HCT116 (cell line): ENCODE data around the gene KLHL10. TPM values are rescaled to one million over a fixed set of nuclear protein-coding genes. Genes with fewer than 3 reads are reported as not detected.
A peak's percentile ranks its signal among the peaks of the same experiment; 100 is the strongest.

Experiments used
- ATAC-seq: fragments of 200-7000 bp; cut with Tn5 transposase; 2 replicates; pipeline ENCODE4 v1.9.1; 2020; ENCODE audit warnings: mild to moderate bottlenecking, moderate library complexity
- BruUV-seq: library from RNA; stranded (reverse); fragments of 400-500 nt; replicated peaks from 2 replicates; lab custom pipeline; 2021; lab: Mats Ljungman, UMichigan
- CTCF ChIA-PET: fragments of 300-600 bp; sonication (Branson Sonifier 250); formaldehyde crosslinking; loops from one replicate; lab custom pipeline; 2021; ENCODE audit warnings: antibody characterized with exemption; lab: Charles Lee
- POLR2A ChIA-PET: fragments of 300-600, 350-600 bp; sonication (Branson Sonifier 250); formaldehyde crosslinking; loops from one replicate; lab custom pipeline; 2021; ENCODE audit warnings: antibody characterized with exemption; lab: Charles Lee
- RAD21 ChIA-PET, 2 experiments: fragments of 300-600 bp; sonication (Branson Sonifier 250); formaldehyde crosslinking; loops; one replicate each; lab custom pipeline; 2023; ENCODE audit warnings: low total read pairs in 2 of 2; ENCODE audit not compliant: uncharacterized antibody in 2 of 2, unreplicated experiment in 2 of 2, low non-redundant PET in 1 of 2; lab: Charles Lee
- DNase-seq: peaks from one replicate; pipeline ENCODE4 v3.0.0-alpha.2; 2010; ENCODE audit warnings: low read depth, low spot score
- H2AFZ ChIP-seq: fragments of 200-600 bp; shearing (Covaris generic), sonication (generic); 2 replicates; pipeline ENCODE4 v1.6.1; 2017; ENCODE audit warnings: low read depth, mixed run types, mixed read lengths, antibody characterized with exemption, low read length; ENCODE audit not compliant: poor library complexity, severe bottlenecking
- H3K27ac ChIP-seq: 2 replicates; pipeline ENCODE4 v1.5.1; 2012; ENCODE audit warnings: low read depth, low read length
- H3K27me3 ChIP-seq: fragments of 200-600 bp; sonication (generic); 2 replicates; pipeline ENCODE4 v1.6.1; 2016; ENCODE audit warnings: mixed run types, low read length, mixed read lengths; ENCODE audit not compliant: insufficient read depth
- H3K36me3 ChIP-seq, 2 experiments: fragments of 200-500 bp in 1 of 2; fragments of 200-600 bp in 1 of 2; sonication (Bioruptor generic) in 1 of 2; sonication (generic) in 1 of 2; 2 replicates each; pipeline versions ENCODE4 v1.5.1 to v1.6.1; 2014 to 2016; ENCODE audit warnings: low read length in 2 of 2, inconsistent platforms in 1 of 2, mixed read lengths in 1 of 2, mixed run types in 1 of 2; ENCODE audit not compliant: insufficient read depth in 2 of 2, control insufficient read depth in 1 of 2
- H3K4me1 ChIP-seq, 2 experiments: fragments of 200-600 bp in 1 of 2; sonication (generic) in 1 of 2; 2 replicates each; pipeline versions ENCODE4 v1.5.1 to v1.6.1; 2012 to 2017; ENCODE audit warnings: low read length in 2 of 2, inconsistent platforms in 1 of 2, mild to moderate bottlenecking in 1 of 2, mixed read lengths in 1 of 2, mixed run types in 1 of 2, moderate library complexity in 1 of 2; ENCODE audit not compliant: insufficient read depth in 2 of 2, control insufficient read depth in 1 of 2
- H3K4me2 ChIP-seq: fragments of 200-600 bp; sonication (generic); 2 replicates; pipeline ENCODE4 v1.6.1; 2017; ENCODE audit warnings: mixed run types, low read length, mixed read lengths
- H3K4me3 ChIP-seq, 2 experiments: fragments of 200-600 bp in 1 of 2; sonication (generic) in 1 of 2; replicated peaks in 1 of 2; 2 replicates each; pipeline ENCODE4 v1.5.1; 2011 to 2016; ENCODE audit warnings: low read length in 2 of 2, control low read depth in 1 of 2, low read depth in 1 of 2, mild to moderate bottlenecking in 1 of 2, mixed read lengths in 1 of 2, mixed run types in 1 of 2
- H3K79me2 ChIP-seq: fragments of 200-600 bp; sonication (generic); 2 replicates; pipeline ENCODE4 v1.6.1; 2017; ENCODE audit warnings: mild to moderate bottlenecking, mixed run types, low read length, moderate library complexity, mixed read lengths; ENCODE audit not compliant: insufficient read depth
- H3K9ac ChIP-seq: fragments of 200-600 bp; sonication (generic); 2 replicates; pipeline ENCODE4 v1.6.1; 2016; ENCODE audit warnings: low read length, mixed read lengths
- H3K9me2 ChIP-seq: fragments of 200-600 bp; sonication (generic), shearing (Covaris generic); 2 replicates; pipeline ENCODE4 v1.6.1; 2017; ENCODE audit warnings: mixed run types, mild to moderate bottlenecking, moderate library complexity; ENCODE audit not compliant: insufficient read depth
- H3K9me3 ChIP-seq, 2 experiments: fragments of 200-500 bp in 1 of 2; fragments of 200-600 bp in 1 of 2; sonication (Bioruptor generic) in 1 of 2; sonication (generic) in 1 of 2; 2 replicates each; pipeline ENCODE4 v1.6.1; 2014 to 2017; ENCODE audit warnings: low read length in 2 of 2, mixed read lengths in 2 of 2, inconsistent platforms in 1 of 2, low read depth in 1 of 2, mild to moderate bottlenecking in 1 of 2, mixed run types in 1 of 2, moderate library complexity in 1 of 2; ENCODE audit not compliant: control insufficient read depth in 1 of 2, insufficient read depth in 1 of 2
- H4K20me1 ChIP-seq: fragments of 200-600 bp; sonication (generic), shearing (Covaris generic); 2 replicates; pipeline ENCODE4 v1.6.1; 2017; ENCODE audit warnings: mixed run types, mild to moderate bottlenecking, moderate library complexity; ENCODE audit not compliant: insufficient read depth
- ATF3 ChIP-seq: IDR thresholded peaks from 2 replicates; pipeline ENCODE4 v1.6.1; 2012
- CBX3 ChIP-seq: IDR thresholded peaks from 2 replicates; pipeline ENCODE4 v1.6.1; 2012; ENCODE audit warnings: low read depth
- CEBPB ChIP-seq: IDR thresholded peaks from 2 replicates; pipeline ENCODE4 v1.6.1; 2012; ENCODE audit warnings: low read depth
- CTCF ChIP-seq, 3 experiments: fragments of 200-600 bp in 1 of 3; sonication (generic) in 1 of 3; IDR thresholded peaks in 2 of 3; conservative IDR thresholded peaks in 1 of 3; 2 replicates each; pipeline ENCODE4 v1.5.1; 2012 to 2017; ENCODE audit warnings: low read depth in 2 of 3, low read length in 2 of 3, antibody characterized with exemption in 1 of 3, borderline replicate concordance in 1 of 3, control low read depth in 1 of 3, mild to moderate bottlenecking in 1 of 3, mixed read lengths in 1 of 3, mixed run types in 1 of 3, moderate library complexity in 1 of 3; ENCODE audit not compliant: insufficient read depth in 1 of 3
- ELF1 ChIP-seq: IDR thresholded peaks from 2 replicates; pipeline ENCODE4 v1.6.1; 2012; ENCODE audit warnings: low read depth, borderline replicate concordance
- JUND ChIP-seq: IDR thresholded peaks from 2 replicates; pipeline ENCODE4 v1.6.1; 2012
- MAX ChIP-seq: IDR thresholded peaks from 2 replicates; pipeline ENCODE4 v1.6.1; 2012
- POLR2A ChIP-seq: IDR thresholded peaks from 2 replicates; pipeline ENCODE4 v1.7.0; 2011; ENCODE audit warnings: borderline replicate concordance; ENCODE audit not compliant: insufficient read depth, insufficient read length; ENCODE audit errors: extremely low read depth
- POLR2AphosphoS5 ChIP-seq: IDR thresholded peaks from 2 replicates; pipeline ENCODE4 v1.6.1; 2011; ENCODE audit warnings: mild to moderate bottlenecking, low read depth, low read length, moderate library complexity
- SRF ChIP-seq: IDR thresholded peaks from 2 replicates; pipeline ENCODE4 v1.6.1; 2012; ENCODE audit warnings: low read depth
- TCF7L2 ChIP-seq: IDR thresholded peaks from 2 replicates; pipeline ENCODE4 v1.7.0; 2011; ENCODE audit warnings: borderline replicate concordance, inconsistent platforms; ENCODE audit not compliant: insufficient read depth, insufficient read length; ENCODE audit errors: extremely low read depth
- ZBTB33 ChIP-seq: IDR thresholded peaks from 2 replicates; pipeline ENCODE4 v1.6.1; 2011; ENCODE audit warnings: mild to moderate bottlenecking, low read length, moderate library complexity; ENCODE audit not compliant: insufficient replicate concordance; ENCODE audit errors: extremely low read depth
- ZNF274 ChIP-seq: fragments of 200-500 bp; sonication (Bioruptor generic); IDR thresholded peaks from 2 replicates; pipeline ENCODE4 v1.6.1; 2014; ENCODE audit warnings: mild to moderate bottlenecking, low read depth, low read length, inconsistent platforms
- intact Hi-C: fragments of 100-400 bp; cut with micrococcal nuclease; formaldehyde crosslinking; loops from 2 replicates; pipeline ENCODE4 v1.10.0; 2022
- total RNA-seq: library from RNA; stranded (reverse); gene quantifications from one replicate; pipeline ENCODE4 v1.2.1, GENCODE V29; 2021; ENCODE audit not compliant: unreplicated experiment

KLHL10 gene
- total RNA-seq, 1 experiment from 2014 or later = not detected

- no peaks in the 10 kb centered on the region for H4K20me1 ChIP-seq
- H3K4me3 ChIP-seq = peak overlapping the region; percentile 78 to 86
- H3K4me2 ChIP-seq = peak overlapping the region; percentile 81
- H3K79me2 ChIP-seq = peaks cover 22% of the 10 kb centered on the region
- no peak for DNase-seq
- H3K4me1 ChIP-seq = peaks cover 4 to 15% of the 10 kb centered on the region in 2 experiments; a peak in 3 of 4 replicates
- H3K27ac ChIP-seq = peak overlapping the region; percentile 74; the same call in 1 of the 2 replicates
- RAD21 ChIA-PET = no interaction called here
- H2AFZ ChIP-seq = no peak overlapping the region
- ATAC-seq = peak; percentile 58
- H3K9ac ChIP-seq = peak overlapping the region; percentile 80
- no peaks in the 10 kb centered on the region for H3K9me2 ChIP-seq
- TF ChIP-seq POLR2A (no peak), CBX3 (no peak), POLR2AphosphoS5 (no peak), ZBTB33 (no peak), CTCF (IDR thresholded peaks at IDR 0.05 in 2 of 3, conservative IDR thresholded peaks at IDR 0.05 in 1 of 3; ENCODE audit: borderline replicate concordance in 1 of 3, insufficient read depth in 1 of 3, low read depth in 2 of 3, low read length in 2 of 3) (no peak), MAX (no peak), JUND (no peak), TCF7L2 (no peak), ATF3 (no peak), CEBPB (no peak), ELF1 (no peak), ZNF274 (no peak), SRF (no peak)
- no peaks in the 10 kb centered on the region for H3K9me3 ChIP-seq
- BruUV-seq = no TSS peak
- H3K36me3 ChIP-seq = peaks cover 12 to 22% of the 10 kb centered on the region in 2 experiments; a peak in 2 of 4 replicates
- POLR2A ChIA-PET = interaction anchor here (1.4 kb wide), 1 partner anchor 49 kb away, joined by 4 read pairs; the partner anchor contains the start of gene JUP
- CTCF ChIA-PET = no interaction called here
- intact Hi-C loops = no loop called here
- no peaks in the 10 kb centered on the region for H3K27me3 ChIP-seq
Observed at GRCh38 chr17:41835214-41835799, 2.3 kb upstream of the KLHL10 start.
